Caco-2 (cell line): ENCODE results near the gene CARD16. TPM values are rescaled to one million over a fixed set of nuclear protein-coding genes. Genes with fewer than 3 reads are reported as not detected.

Source experiments
- BruUV-seq: library from RNA; stranded (reverse); fragments of 400-500 nt; replicated peaks from 2 replicates; lab custom pipeline; 2021; lab: Mats Ljungman, UMichigan
- CTCF ChIA-PET: fragments of 300-600 bp; sonication (Branson Sonifier 250); formaldehyde crosslinking; loops from one replicate; lab custom pipeline; 2022; ENCODE audit warnings: antibody characterized with exemption; lab: Charles Lee
- POLR2A ChIA-PET: fragments of 300-600 bp; sonication (Branson Sonifier 250); formaldehyde crosslinking; loops from one replicate; lab custom pipeline; 2022; ENCODE audit warnings: antibody characterized with exemption; lab: Charles Lee
- DNase-seq, 2 experiments: peaks; one replicate each; pipeline versions ENCODE4 v3.0.0 to v3.0.0-alpha.2; 2020 to 2022
- H3K27me3 ChIP-seq: replicated peaks from 2 replicates; pipeline ENCODE4 v1.6.0; 2011; ENCODE audit warnings: low read length; ENCODE audit not compliant: control insufficient read depth, insufficient read depth
- H3K36me3 ChIP-seq: 2 replicates; pipeline ENCODE4 v1.5.1; 2011; ENCODE audit warnings: low read length; ENCODE audit not compliant: control insufficient read depth, insufficient read depth
- H3K4me1 ChIP-seq: fragments of 250-450 bp; sonication (Bioruptor Pico); 2 replicates; pipeline ENCODE4 v1.5.1; 2020; ENCODE audit warnings: mild to moderate bottlenecking
- H3K4me3 ChIP-seq: 2 replicates; pipeline ENCODE4 v1.5.1; 2011; ENCODE audit warnings: low read depth, mild to moderate bottlenecking, control low read depth, low read length
- H3K9me3 ChIP-seq: fragments of 250-450 bp; sonication (Bioruptor Pico); 2 replicates; pipeline ENCODE4 v1.5.1; 2020; ENCODE audit warnings: mild to moderate bottlenecking, moderate library complexity
- H3K27ac Mint-ChIP-seq: one replicate; pipeline ENCODE4 v1.8.0; 2022; ENCODE audit warnings: mixed read lengths; ENCODE audit not compliant: unreplicated experiment
- H3K27me3 Mint-ChIP-seq: one replicate; pipeline ENCODE4 v1.8.0; 2022; ENCODE audit warnings: mixed read lengths; ENCODE audit not compliant: insufficient read depth, unreplicated experiment
- H3K36me3 Mint-ChIP-seq: one replicate; pipeline ENCODE4 v1.8.0; 2022; ENCODE audit warnings: mild to moderate bottlenecking, mixed read lengths; ENCODE audit not compliant: insufficient read depth, unreplicated experiment
- H3K4me1 Mint-ChIP-seq: one replicate; pipeline ENCODE4 v1.8.0; 2022; ENCODE audit warnings: low read depth, mixed read lengths; ENCODE audit not compliant: unreplicated experiment
- H3K4me3 Mint-ChIP-seq: one replicate; pipeline ENCODE4 v1.8.0; 2022; ENCODE audit warnings: mild to moderate bottlenecking, moderate library complexity, mixed read lengths; ENCODE audit not compliant: unreplicated experiment
- H3K9me3 Mint-ChIP-seq: one replicate; pipeline ENCODE4 v1.8.0; 2022; ENCODE audit warnings: mixed read lengths; ENCODE audit not compliant: unreplicated experiment
- intact Hi-C: fragments of 100-400 bp; cut with micrococcal nuclease; formaldehyde crosslinking; loops from one replicate; pipeline ENCODE4 v1.10.0; 2022; ENCODE audit not compliant: unreplicated experiment
- total RNA-seq: library from RNA; stranded (reverse); gene quantifications from 2 replicates; pipeline ENCODE4 v1.2.3, GENCODE V29; 2022
- TF ChIP-seq, protein P1 (sequence below), 2 experiments: fragments of 200-600 bp in 1 of 2; IDR thresholded peaks; 1 replicate in 1 of 2; 2 replicates in 1 of 2; pipeline versions ENCODE4 v1.5.1 to v1.8.0; 2011 to 2022; ENCODE audit warnings: antibody characterized with exemption in 1 of 2, control low read depth in 1 of 2, inconsistent platforms in 1 of 2, low read depth in 1 of 2, low read length in 1 of 2, mild to moderate bottlenecking in 1 of 2, moderate library complexity in 1 of 2; ENCODE audit not compliant: insufficient read depth in 1 of 2, severe bottlenecking in 1 of 2, unreplicated experiment in 1 of 2

CARD16 gene
- total RNA-seq, 1 experiment from 2014 or later: 1.5 TPM

DNA sequence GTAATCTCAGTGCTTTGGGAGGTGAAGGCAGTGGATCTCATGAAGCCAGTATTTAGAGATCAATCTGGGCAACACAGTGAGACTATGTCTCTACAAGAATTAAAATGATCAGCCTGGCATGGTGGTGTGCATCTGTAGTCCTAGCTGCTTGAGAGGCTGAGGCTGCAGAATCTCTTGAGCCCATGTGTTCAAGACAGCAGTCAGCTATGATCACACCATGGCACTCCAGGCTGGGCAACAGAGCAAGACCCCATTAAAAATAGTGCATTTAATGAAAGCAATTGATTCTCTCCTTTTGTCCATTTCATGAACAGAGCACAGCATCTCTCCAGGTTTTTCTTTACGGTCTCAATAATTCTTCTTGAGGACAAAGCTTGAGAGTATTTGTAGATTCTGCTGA, 11.3 kb upstream of the CARD16 start:
- Mint-ChIP-seq H3K9me3 (peaks cover 9% of the 10 kb centered on the region), H3K36me3 (no peaks in the 10 kb centered on the region), H3K4me3 (no peak overlapping the region), H3K27me3 (no peaks in the 10 kb centered on the region), H3K4me1 (peaks cover 29% of the 10 kb centered on the region), H3K27ac (no peak overlapping the region)
- Histone ChIP-seq H3K36me3 (no peaks in the 10 kb centered on the region), H3K9me3 (no peaks in the 10 kb centered on the region), H3K4me3 (no peak overlapping the region), H3K4me1 (peaks cover 23% of the 10 kb centered on the region), H3K27me3 (no peaks in the 10 kb centered on the region)
- TF ChIP-seq, protein P1, sequence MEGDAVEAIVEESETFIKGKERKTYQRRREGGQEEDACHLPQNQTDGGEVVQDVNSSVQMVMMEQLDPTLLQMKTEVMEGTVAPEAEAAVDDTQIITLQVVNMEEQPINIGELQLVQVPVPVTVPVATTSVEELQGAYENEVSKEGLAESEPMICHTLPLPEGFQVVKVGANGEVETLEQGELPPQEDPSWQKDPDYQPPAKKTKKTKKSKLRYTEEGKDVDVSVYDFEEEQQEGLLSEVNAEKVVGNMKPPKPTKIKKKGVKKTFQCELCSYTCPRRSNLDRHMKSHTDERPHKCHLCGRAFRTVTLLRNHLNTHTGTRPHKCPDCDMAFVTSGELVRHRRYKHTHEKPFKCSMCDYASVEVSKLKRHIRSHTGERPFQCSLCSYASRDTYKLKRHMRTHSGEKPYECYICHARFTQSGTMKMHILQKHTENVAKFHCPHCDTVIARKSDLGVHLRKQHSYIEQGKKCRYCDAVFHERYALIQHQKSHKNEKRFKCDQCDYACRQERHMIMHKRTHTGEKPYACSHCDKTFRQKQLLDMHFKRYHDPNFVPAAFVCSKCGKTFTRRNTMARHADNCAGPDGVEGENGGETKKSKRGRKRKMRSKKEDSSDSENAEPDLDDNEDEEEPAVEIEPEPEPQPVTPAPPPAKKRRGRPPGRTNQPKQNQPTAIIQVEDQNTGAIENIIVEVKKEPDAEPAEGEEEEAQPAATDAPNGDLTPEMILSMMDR (IDR thresholded peaks at IDR 0.05; ENCODE audit: insufficient read depth in 1 of 2, low read depth in 1 of 2, low read length in 1 of 2, severe bottlenecking in 1 of 2, unreplicated experiment in 1 of 2): no peak
- CTCF ChIA-PET: no interaction called here
- no TSS peak for BruUV-seq
- intact Hi-C loops: no loop called here
- no peak for DNase-seq
- POLR2A ChIA-PET: no interaction called here

DNA sequence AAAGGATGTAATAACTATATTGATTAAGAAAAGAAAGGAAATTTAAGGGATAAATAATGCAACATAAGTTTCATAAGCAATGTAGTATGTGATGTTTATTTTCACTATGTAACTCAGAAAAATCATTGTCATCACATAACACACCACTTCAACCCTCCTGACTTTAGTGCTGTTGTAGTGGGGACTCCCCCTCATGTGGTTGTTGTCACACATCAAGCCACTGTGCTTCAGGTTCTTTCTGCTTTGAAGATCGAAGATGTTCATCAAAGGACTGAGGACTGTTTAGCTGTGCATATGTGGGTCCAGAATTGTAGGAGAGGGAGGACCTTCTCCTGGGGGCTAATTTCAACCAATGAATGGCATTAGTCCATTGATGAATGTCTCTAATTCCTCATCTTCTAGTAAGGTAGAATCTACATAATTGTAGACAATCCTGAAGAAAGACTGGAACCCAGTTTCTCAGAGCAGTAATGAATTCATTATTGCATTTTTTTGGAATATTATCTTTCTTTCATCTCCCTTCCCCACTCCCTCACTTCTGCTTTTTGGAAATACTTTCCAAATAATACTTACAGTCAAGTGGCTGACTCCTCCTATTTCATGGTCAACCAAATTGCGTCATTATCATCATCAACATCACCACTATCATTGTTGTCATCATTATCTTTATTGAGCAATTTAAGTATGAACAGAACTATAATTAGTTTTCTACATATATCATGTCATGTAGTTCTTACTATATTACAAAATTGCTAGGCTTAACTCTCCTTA, 9.8 kb upstream of the CARD16 start:
- no peaks in the 10 kb centered on the region for H3K27me3 Mint-ChIP-seq
- no peaks in the 10 kb centered on the region for H3K9me3 Mint-ChIP-seq
- Histone ChIP-seq H3K27me3 (no peaks in the 10 kb centered on the region), H3K9me3 (no peaks in the 10 kb centered on the region), H3K4me3 (no peak overlapping the region), H3K36me3 (no peaks in the 10 kb centered on the region), H3K4me1 (peaks cover 31% of the 10 kb centered on the region)
- intact Hi-C loops: no loop called here
- BruUV-seq: no TSS peak
- H3K27ac Mint-ChIP-seq: no peak overlapping the region
- no peaks in the 10 kb centered on the region for H3K36me3 Mint-ChIP-seq
- TF ChIP-seq, protein P1 (IDR thresholded peaks at IDR 0.05; ENCODE audit: insufficient read depth in 1 of 2, low read depth in 1 of 2, low read length in 1 of 2, severe bottlenecking in 1 of 2, unreplicated experiment in 1 of 2): no peak
- H3K4me1 Mint-ChIP-seq: peaks cover 31% of the 10 kb centered on the region
- DNase-seq: no peak
- ChIA-PET CTCF (no interaction called here), POLR2A (no interaction called here)
- no peak overlapping the region for H3K4me3 Mint-ChIP-seq

DNA sequence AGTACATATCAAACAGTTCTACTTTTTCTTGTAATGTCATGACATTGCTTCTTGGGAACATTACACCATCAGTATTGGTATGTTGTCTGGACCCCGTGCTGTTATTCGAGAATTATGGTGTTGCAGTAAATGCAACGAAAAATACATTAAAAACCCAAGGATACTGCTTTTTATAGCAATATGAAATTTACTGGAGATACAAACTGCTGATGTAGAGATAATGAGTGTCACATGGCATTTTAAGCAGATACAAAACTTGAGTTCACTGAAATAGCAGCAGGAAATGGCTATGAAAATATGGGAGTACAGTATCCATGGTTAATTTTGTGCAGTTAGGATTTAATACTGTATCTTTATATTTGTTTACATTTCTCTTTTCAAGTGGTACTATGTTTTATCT, 7.4 kb upstream of the CARD16 start:
- H3K27me3 ChIP-seq: no peaks in the 10 kb centered on the region
- no peaks in the 10 kb centered on the region for H3K27me3 Mint-ChIP-seq
- H3K27ac Mint-ChIP-seq: no peak overlapping the region
- H3K36me3 ChIP-seq: no peaks in the 10 kb centered on the region
- peaks cover 20% of the 10 kb centered on the region for H3K9me3 Mint-ChIP-seq
- no peak for DNase-seq
- no TSS peak for BruUV-seq
- no peak overlapping the region for H3K4me3 ChIP-seq
- H3K9me3 ChIP-seq: no peaks in the 10 kb centered on the region
- no peaks in the 10 kb centered on the region for H3K36me3 Mint-ChIP-seq
- ChIA-PET CTCF (no interaction called here), POLR2A (no interaction called here)
- H3K4me3 Mint-ChIP-seq: no peak overlapping the region
- TF ChIP-seq, protein P1 (IDR thresholded peaks at IDR 0.05; ENCODE audit: insufficient read depth in 1 of 2, low read depth in 1 of 2, low read length in 1 of 2, severe bottlenecking in 1 of 2, unreplicated experiment in 1 of 2): no peak
- peaks cover 51% of the 10 kb centered on the region for H3K4me1 Mint-ChIP-seq
- intact Hi-C loops: no loop called here
- H3K4me1 ChIP-seq: peaks cover 30% of the 10 kb centered on the region
